ENCODE results near the gene CETN3.

The CETN3 gene

DNA sequence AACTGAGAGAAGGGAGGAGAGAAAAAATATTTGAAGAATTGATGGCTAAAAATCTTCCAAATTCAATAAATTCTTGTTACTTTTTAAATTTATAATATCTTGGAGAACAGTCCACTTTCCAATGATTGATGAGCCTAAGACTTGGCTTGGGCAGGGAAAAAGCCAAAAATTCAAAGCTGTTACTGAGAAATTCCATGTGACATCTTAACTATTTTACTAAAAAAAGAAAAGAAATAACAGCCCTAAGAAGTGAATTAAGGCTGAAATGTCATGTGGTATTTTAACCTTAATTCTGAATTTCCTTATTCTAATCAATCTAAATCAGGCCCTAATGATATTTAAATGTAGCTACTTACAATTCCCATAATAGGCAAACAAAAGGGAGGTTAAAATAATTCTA lies 53.4 kb downstream of the CETN3 start:
- Histone ChIP-seq H3K36me3 (ENCODE audit: control insufficient read depth in 1 of 2, insufficient read depth in 2 of 2, low read length in 2 of 2) (no peaks in the 10 kb centered on the region), H2BK12ac (ENCODE audit: low read length) (no peak overlapping the region), H2AFZ (ENCODE audit: insufficient read depth, low read length, poor library complexity) (no peak overlapping the region), H2BK5ac (ENCODE audit: low read depth, low read length, poor library complexity) (no peak overlapping the region), H3K4me2 (ENCODE audit: low read length) (no peak overlapping the region), H3K27me3 (ENCODE audit: insufficient read depth, low read length) (no peaks in the 10 kb centered on the region), H2BK120ac (ENCODE audit: insufficient read depth, low read length, poor library complexity) (no peak overlapping the region), H4K8ac (ENCODE audit: low read depth, low read length) (no peak overlapping the region), H3K18ac (ENCODE audit: low read length) (no peak overlapping the region), H4K91ac (ENCODE audit: low read depth, low read length) (no peak overlapping the region), H3K4ac (ENCODE audit: low read depth, low read length) (no peak overlapping the region), H3K27ac (ENCODE audit: low read depth, low read length) (no peak overlapping the region), H3K79me1 (ENCODE audit: low read length) (no peaks in the 10 kb centered on the region), H3K9me3 (ENCODE audit: insufficient read depth, low read depth, low read length) (no peaks in the 10 kb centered on the region), H3K14ac (ENCODE audit: low read length) (no peak overlapping the region), H2AK5ac (ENCODE audit: low read length) (no peak overlapping the region), H4K12ac (ENCODE audit: low read depth, low read length) (no peak overlapping the region), H3K23ac (ENCODE audit: low read length) (no peak overlapping the region), H3K9ac (ENCODE audit: low read length) (no peak overlapping the region), H3K79me2 (ENCODE audit: control insufficient read depth, insufficient read depth, low read length, poor library complexity) (no peaks in the 10 kb centered on the region), H3K4me3 (ENCODE audit: low read depth, low read length) (no peak overlapping the region), H3K4me1 (ENCODE audit: control insufficient read depth in 1 of 2, insufficient read depth in 2 of 2, low read length in 2 of 2) (no peaks in the 10 kb centered on the region)
- no peak for DNase-seq

- Histone ChIP-seq H3K9me3 (ENCODE audit: insufficient read depth, low read depth, low read length) (no peaks in the 10 kb centered on the region), H4K91ac (ENCODE audit: low read depth, low read length) (no peak overlapping the region), H3K4me1 (ENCODE audit: control insufficient read depth in 1 of 2, insufficient read depth in 2 of 2, low read length in 2 of 2) (no peaks in the 10 kb centered on the region), H3K79me1 (ENCODE audit: low read length) (no peaks in the 10 kb centered on the region), H3K14ac (ENCODE audit: low read length) (no peak overlapping the region), H3K4me2 (ENCODE audit: low read length) (no peak overlapping the region), H4K12ac (ENCODE audit: low read depth, low read length) (no peak overlapping the region), H3K18ac (ENCODE audit: low read length) (no peak overlapping the region), H3K27me3 (ENCODE audit: insufficient read depth, low read length) (no peaks in the 10 kb centered on the region), H2BK12ac (ENCODE audit: low read length) (no peak overlapping the region), H3K23ac (ENCODE audit: low read length) (no peak overlapping the region), H2BK120ac (ENCODE audit: insufficient read depth, low read length, poor library complexity) (no peak overlapping the region), H3K4me3 (ENCODE audit: low read depth, low read length) (no peak overlapping the region), H3K79me2 (ENCODE audit: control insufficient read depth, insufficient read depth, low read length, poor library complexity) (no peaks in the 10 kb centered on the region), H3K4ac (ENCODE audit: low read depth, low read length) (no peak overlapping the region), H3K9ac (ENCODE audit: low read length) (no peak overlapping the region), H2AK5ac (ENCODE audit: low read length) (no peak overlapping the region), H3K27ac (ENCODE audit: low read depth, low read length) (no peak overlapping the region), H2BK5ac (ENCODE audit: low read depth, low read length, poor library complexity) (no peak overlapping the region), H2AFZ (ENCODE audit: insufficient read depth, low read length, poor library complexity) (no peak overlapping the region), H4K8ac (ENCODE audit: low read depth, low read length) (no peak overlapping the region), H3K36me3 (ENCODE audit: control insufficient read depth in 1 of 2, insufficient read depth in 2 of 2, low read length in 2 of 2) (no peaks in the 10 kb centered on the region)
- no CpG with 5 or more reads among the region's 1 CpG for WGBS (ENCODE audit: extremely low coverage, insufficient coverage, insufficient read length)
- DNase-seq = no peak
These were observed 53.9 kb downstream of the CETN3 start for GRCh38 chr5:90355635-90356034.

DNA sequence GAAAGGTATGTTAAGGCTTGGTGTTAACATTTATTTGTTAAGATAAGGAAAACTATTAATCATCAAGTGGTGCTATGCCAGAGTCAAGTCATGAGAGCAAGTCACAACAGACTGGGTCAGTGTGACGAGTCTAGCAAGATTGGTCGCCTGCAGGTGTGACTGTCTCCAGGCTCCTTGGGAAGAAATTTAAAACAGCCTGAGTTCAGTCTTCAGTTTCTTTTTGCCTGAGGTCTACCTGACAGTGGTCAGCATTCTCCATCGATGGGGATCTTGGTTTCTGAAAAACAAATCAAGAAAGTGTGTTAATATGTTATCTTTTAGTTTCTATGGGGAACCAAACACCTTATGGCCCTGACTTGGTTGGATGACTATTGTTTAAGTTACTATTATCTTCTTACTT lies 56.3 kb downstream of the CETN3 start:
- no CpG with 5 or more reads among the region's 3 CpGs for WGBS (ENCODE audit: extremely low coverage, insufficient coverage, insufficient read length)
- no peaks in the 10 kb centered on the region for H3K27me3 ChIP-seq (ENCODE audit: insufficient read depth, low read length)
- H3K14ac ChIP-seq (ENCODE audit: low read length) = no peak overlapping the region
- H2BK120ac ChIP-seq (ENCODE audit: insufficient read depth, low read length, poor library complexity) = no peak overlapping the region
- no peak overlapping the region for H3K18ac ChIP-seq (ENCODE audit: low read length)
- H3K79me2 ChIP-seq (ENCODE audit: control insufficient read depth, insufficient read depth, low read length, poor library complexity) = no peaks in the 10 kb centered on the region
- H2BK12ac ChIP-seq (ENCODE audit: low read length) = no peak overlapping the region
- no peak overlapping the region for H4K12ac ChIP-seq (ENCODE audit: low read depth, low read length)
- H3K4me3 ChIP-seq (ENCODE audit: low read depth, low read length) = no peak overlapping the region
- no peaks in the 10 kb centered on the region for H3K9me3 ChIP-seq (ENCODE audit: insufficient read depth, low read depth, low read length)
- no peak overlapping the region for H4K8ac ChIP-seq (ENCODE audit: low read depth, low read length)
- no peaks in the 10 kb centered on the region for H3K4me1 ChIP-seq (ENCODE audit: control insufficient read depth in 1 of 2, insufficient read depth in 2 of 2, low read length in 2 of 2)
- no peak overlapping the region for H4K91ac ChIP-seq (ENCODE audit: low read depth, low read length)
- H2AK5ac ChIP-seq (ENCODE audit: low read length) = no peak overlapping the region
- no peak overlapping the region for H3K23ac ChIP-seq (ENCODE audit: low read length)
- no peak overlapping the region for H2AFZ ChIP-seq (ENCODE audit: insufficient read depth, low read length, poor library complexity)
- no peaks in the 10 kb centered on the region for H3K79me1 ChIP-seq (ENCODE audit: low read length)
- no peak for DNase-seq
- H3K4me2 ChIP-seq (ENCODE audit: low read length) = no peak overlapping the region
- H2BK5ac ChIP-seq (ENCODE audit: low read depth, low read length, poor library complexity) = no peak overlapping the region
- no peak overlapping the region for H3K4ac ChIP-seq (ENCODE audit: low read depth, low read length)
- no peaks in the 10 kb centered on the region for H3K36me3 ChIP-seq (ENCODE audit: control insufficient read depth in 1 of 2, insufficient read depth in 2 of 2, low read length in 2 of 2)
- no peak overlapping the region for H3K9ac ChIP-seq (ENCODE audit: low read length)
- no peak overlapping the region for H3K27ac ChIP-seq (ENCODE audit: low read depth, low read length)

DNA sequence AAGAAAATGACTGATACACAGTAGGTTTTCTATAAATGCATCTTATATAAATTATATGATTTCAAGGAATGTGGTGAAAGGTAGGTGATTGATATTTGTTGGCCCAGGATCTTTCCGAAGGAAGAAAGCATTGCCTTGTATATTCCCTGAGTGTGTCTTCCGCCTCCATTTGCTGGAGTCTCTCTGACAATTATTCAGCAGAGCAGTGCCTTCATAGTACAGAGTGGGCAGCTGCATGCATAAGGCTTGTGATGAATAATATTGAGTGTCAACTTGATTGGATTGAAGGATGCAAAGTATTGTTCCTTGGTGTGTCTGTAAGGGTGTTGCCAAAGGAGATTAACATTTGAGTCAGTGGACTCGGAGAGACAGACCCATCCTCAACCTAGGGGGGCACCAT lies 58.5 kb downstream of the CETN3 start:
- Histone ChIP-seq H3K23ac (ENCODE audit: low read length) (no peak overlapping the region), H3K9ac (ENCODE audit: low read length) (no peak overlapping the region), H3K4me1 (ENCODE audit: control insufficient read depth in 1 of 2, insufficient read depth in 2 of 2, low read length in 2 of 2) (no peaks in the 10 kb centered on the region), H3K4me3 (ENCODE audit: low read depth, low read length) (no peak overlapping the region), H4K8ac (ENCODE audit: low read depth, low read length) (no peak overlapping the region), H3K27ac (ENCODE audit: low read depth, low read length) (no peak overlapping the region), H3K18ac (ENCODE audit: low read length) (no peak overlapping the region), H2BK120ac (ENCODE audit: insufficient read depth, low read length, poor library complexity) (no peak overlapping the region), H4K91ac (ENCODE audit: low read depth, low read length) (no peak overlapping the region), H4K12ac (ENCODE audit: low read depth, low read length) (no peak overlapping the region), H3K79me1 (ENCODE audit: low read length) (no peaks in the 10 kb centered on the region), H3K36me3 (ENCODE audit: control insufficient read depth in 1 of 2, insufficient read depth in 2 of 2, low read length in 2 of 2) (no peaks in the 10 kb centered on the region), H2BK5ac (ENCODE audit: low read depth, low read length, poor library complexity) (no peak overlapping the region), H3K4ac (ENCODE audit: low read depth, low read length) (no peak overlapping the region), H2BK12ac (ENCODE audit: low read length) (no peak overlapping the region), H2AK5ac (ENCODE audit: low read length) (no peak overlapping the region), H3K14ac (ENCODE audit: low read length) (no peak overlapping the region), H3K9me3 (ENCODE audit: insufficient read depth, low read depth, low read length) (no peaks in the 10 kb centered on the region), H3K4me2 (ENCODE audit: low read length) (no peak overlapping the region), H3K79me2 (ENCODE audit: control insufficient read depth, insufficient read depth, low read length, poor library complexity) (no peaks in the 10 kb centered on the region), H2AFZ (ENCODE audit: insufficient read depth, low read length, poor library complexity) (no peak overlapping the region), H3K27me3 (ENCODE audit: insufficient read depth, low read length) (no peaks in the 10 kb centered on the region)
- WGBS (ENCODE audit: extremely low coverage, insufficient coverage, insufficient read length) = no CpG with 5 or more reads among the region's 3 CpGs
- DNase-seq = no peak

GRCh38 chr5:90347462-90347861 lies 62.1 kb downstream of the CETN3 start:
- Histone ChIP-seq H3K79me1 (ENCODE audit: low read length) (no peaks in the 10 kb centered on the region), H3K27me3 (ENCODE audit: insufficient read depth, low read length) (no peaks in the 10 kb centered on the region), H4K8ac (ENCODE audit: low read depth, low read length) (no peak overlapping the region), H4K12ac (ENCODE audit: low read depth, low read length) (no peak overlapping the region), H3K18ac (ENCODE audit: low read length) (no peak overlapping the region), H3K4me1 (ENCODE audit: control insufficient read depth in 1 of 2, insufficient read depth in 2 of 2, low read length in 2 of 2) (peaks cover 0 to 4% of the 10 kb centered on the region in 2 experiments), H3K4me3 (ENCODE audit: low read depth, low read length) (no peak overlapping the region), H3K14ac (ENCODE audit: low read length) (no peak overlapping the region), H3K4me2 (ENCODE audit: low read length) (no peak overlapping the region), H4K91ac (ENCODE audit: low read depth, low read length) (no peak overlapping the region), H2AFZ (ENCODE audit: insufficient read depth, low read length, poor library complexity) (no peak overlapping the region), H3K9me3 (ENCODE audit: insufficient read depth, low read depth, low read length) (no peaks in the 10 kb centered on the region), H3K4ac (ENCODE audit: low read depth, low read length) (no peak overlapping the region), H3K23ac (ENCODE audit: low read length) (no peak overlapping the region), H2BK12ac (ENCODE audit: low read length) (no peak overlapping the region), H3K9ac (ENCODE audit: low read length) (no peak overlapping the region), H3K36me3 (ENCODE audit: control insufficient read depth in 1 of 2, insufficient read depth in 2 of 2, low read length in 2 of 2) (no peaks in the 10 kb centered on the region), H3K79me2 (ENCODE audit: control insufficient read depth, insufficient read depth, low read length, poor library complexity) (no peaks in the 10 kb centered on the region), H2AK5ac (ENCODE audit: low read length) (no peak overlapping the region), H3K27ac (ENCODE audit: low read depth, low read length) (no peak overlapping the region), H2BK5ac (ENCODE audit: low read depth, low read length, poor library complexity) (no peak overlapping the region), H2BK120ac (ENCODE audit: insufficient read depth, low read length, poor library complexity) (no peak overlapping the region)
- DNase-seq = no peak

Measured in trophoblast cell (in vitro differentiated cells and primary cell).